Endodermal cell (in vitro differentiated cells): ENCODE results near the gene CPT1C. TPM values are rescaled to one million over a fixed set of nuclear protein-coding genes. Genes with fewer than 3 reads are reported as not detected.
A peak's percentile ranks its signal among the peaks of the same experiment; 100 is the strongest.

ENCODE experiments used
- DNase-seq: peaks from one replicate; pipeline ENCODE4 v3.0.0-alpha.2; 2017
- H3K27ac ChIP-seq: 2 replicates; pipeline ENCODE4 v1.5.1; 2013; ENCODE audit warnings: mild to moderate bottlenecking, low read depth, low read length, moderate library complexity
- H3K27me3 ChIP-seq: 2 replicates; pipeline ENCODE4 v1.6.1; 2013; ENCODE audit warnings: mild to moderate bottlenecking, low read length, moderate library complexity; ENCODE audit not compliant: insufficient read depth, control insufficient read depth, poor library complexity, severe bottlenecking
- H3K36me3 ChIP-seq: 2 replicates; pipeline ENCODE4 v1.7.0; 2013; ENCODE audit warnings: mild to moderate bottlenecking, low read length, moderate library complexity; ENCODE audit not compliant: control insufficient read depth, insufficient read depth
- H3K4me1 ChIP-seq: one replicate; pipeline ENCODE4 v1.7.0; 2013; ENCODE audit warnings: low read length; ENCODE audit not compliant: control insufficient read depth, insufficient read depth
- H3K4me3 ChIP-seq: 2 replicates; pipeline ENCODE4 v1.5.1; 2013; ENCODE audit warnings: mild to moderate bottlenecking, low read length, moderate library complexity
- H3K9ac ChIP-seq: 2 replicates; pipeline ENCODE4 v1.6.1; 2013; ENCODE audit warnings: mild to moderate bottlenecking, low read length, moderate library complexity; ENCODE audit not compliant: poor library complexity, severe bottlenecking; ENCODE audit errors: extremely low read depth
- H3K9me3 ChIP-seq: 2 replicates; pipeline ENCODE4 v1.6.1; 2013; ENCODE audit warnings: mild to moderate bottlenecking, low read length, moderate library complexity; ENCODE audit not compliant: control insufficient read depth
- H3K27ac Mint-ChIP-seq: 2 replicates; pipeline ENCODE4 v1.8.0; 2020; ENCODE audit warnings: mixed read lengths
- H3K27me3 Mint-ChIP-seq: 2 replicates; pipeline ENCODE4 v1.8.0; 2021; ENCODE audit warnings: mild to moderate bottlenecking, mixed read lengths; ENCODE audit not compliant: insufficient read depth
- H3K36me3 Mint-ChIP-seq: 2 replicates; pipeline ENCODE4 v1.8.0; 2020; ENCODE audit warnings: low read depth, mixed read lengths
- H3K4me1 Mint-ChIP-seq: 2 replicates; pipeline ENCODE4 v1.8.0; 2020; ENCODE audit warnings: mixed read lengths
- H3K4me3 Mint-ChIP-seq: 2 replicates; pipeline ENCODE4 v1.8.0; 2020; ENCODE audit warnings: mild to moderate bottlenecking, moderate library complexity, mixed read lengths
- H3K9me3 Mint-ChIP-seq: 2 replicates; pipeline ENCODE4 v1.8.0; 2020; ENCODE audit warnings: mild to moderate bottlenecking, mixed read lengths
- CTCF ChIP-seq: fragments of 200-600 bp; sonication (generic); conservative IDR thresholded peaks from 2 replicates; pipeline ENCODE4 v1.5.0; 2021; ENCODE audit warnings: antibody characterized with exemption, mild to moderate bottlenecking
- WGBS, 2 experiments: methylation state at CpG; one replicate each; pipeline versions ENCODE4 v1.1.5 to v1.1.7; 2013; ENCODE audit warnings: missing lambda C conversion rate in 2 of 2, mixed read lengths in 1 of 2; ENCODE audit not compliant: insufficient coverage in 1 of 2, insufficient read length in 1 of 2; 5-methylcytosine and 5-hydroxymethylcytosine counted together
- total RNA-seq, 2 donors: library from RNA; stranded (reverse); fragmentation: NEBNext Ultra II Directional in 1 of 2; extraction: Animal tissue kit (Norgen Biotek cat#: 25700) in 1 of 2; gene quantifications; 2 replicates in 1 of 2; 3 replicates in 1 of 2; pipeline ENCODE4 v1.2.1, GENCODE V29; 2021

CPT1C gene
- total RNA-seq, 2 donors from 2014 or later, result 41.4 to 59.7 TPM

- no peaks in the 10 kb centered on the region for H3K9me3 ChIP-seq
- peak; percentile 96 for DNase-seq
- Mint-ChIP-seq H3K36me3 (peaks cover 27% of the 10 kb centered on the region), H3K9me3 (no peaks in the 10 kb centered on the region), H3K4me3 (peak overlapping the region; percentile 37), H3K27ac (peak overlapping the region; percentile 88), H3K4me1 (peaks cover 10% of the 10 kb centered on the region), H3K27me3 (no peaks in the 10 kb centered on the region)
- peaks cover 26% of the 10 kb centered on the region for H3K36me3 ChIP-seq
- TF ChIP-seq CTCF, result peak; percentile 96
- 35 to 49% methylated on average over 10 to 28 of the region's 28 CpGs for WGBS, 2 experiments
- no peaks in the 10 kb centered on the region for H3K4me1 ChIP-seq
- no peak overlapping the region for H3K4me3 ChIP-seq
- H3K9ac ChIP-seq, result peak overlapping the region; percentile 29
- peak overlapping the region; percentile 22 for H3K27ac ChIP-seq
- H3K27me3 ChIP-seq, result no peaks in the 10 kb centered on the region
These were observed 18.6 kb upstream of the CPT1C start for GRCh38 chr19:49672131-49672919.

GRCh38 chr19:49676136-49676783, 14.7 kb upstream of the CPT1C start:
- H3K27me3 ChIP-seq, result no peaks in the 10 kb centered on the region
- Mint-ChIP-seq H3K27me3 (no peaks in the 10 kb centered on the region), H3K9me3 (no peaks in the 10 kb centered on the region), H3K27ac (peak overlapping the region; percentile 100), H3K4me3 (peak overlapping the region; percentile 97), H3K4me1 (peaks cover 31% of the 10 kb centered on the region), H3K36me3 (peaks cover 13% of the 10 kb centered on the region)
- peak; percentile 93 for DNase-seq
- H3K27ac ChIP-seq, result peak overlapping the region; percentile 99
- H3K4me3 ChIP-seq, result peak overlapping the region; percentile 86
- no peaks in the 10 kb centered on the region for H3K9me3 ChIP-seq
- no peak for TF ChIP-seq CTCF
- peaks cover 8% of the 10 kb centered on the region for H3K36me3 ChIP-seq
- H3K4me1 ChIP-seq, result peaks cover 14% of the 10 kb centered on the region
- WGBS, 2 experiments, result 0 to 1% methylated on average over 15 to 27 of the region's 27 CpGs
- H3K9ac ChIP-seq, result peak overlapping the region; percentile 95

- WGBS, 2 experiments, result 0% methylated on average over 12 to 34 of the region's 34 CpGs
- no peaks in the 10 kb centered on the region for H3K27me3 Mint-ChIP-seq
- peak overlapping the region; percentile 95 for H3K9ac ChIP-seq
- H3K27me3 ChIP-seq, result no peaks in the 10 kb centered on the region
- peaks cover 29% of the 10 kb centered on the region for H3K4me1 Mint-ChIP-seq
- H3K4me3 ChIP-seq, result peak overlapping the region; percentile 86
- no peaks in the 10 kb centered on the region for H3K9me3 ChIP-seq
- H3K27ac ChIP-seq, result peak overlapping the region; percentile 99
- H3K9me3 Mint-ChIP-seq, result no peaks in the 10 kb centered on the region
- peak overlapping the region; percentile 100 for H3K27ac Mint-ChIP-seq
- peak overlapping the region; percentile 97 for H3K4me3 Mint-ChIP-seq
- H3K36me3 ChIP-seq, result peaks cover 10% of the 10 kb centered on the region
- no peak for TF ChIP-seq CTCF
- peak; percentile 100 for DNase-seq
- H3K4me1 ChIP-seq, result peaks cover 14% of the 10 kb centered on the region
- peaks cover 14% of the 10 kb centered on the region for H3K36me3 Mint-ChIP-seq
These were observed 14.1 kb upstream of the CPT1C start for GRCh38 chr19:49676784-49677230.
